Stromal cell of bone marrow (primary cell): ENCODE measurements around the gene CNIH2.
"Not testable (repeated sequence)": the region's sequence is repeated elsewhere in the genome, so short reads cannot be mapped to it uniquely, and the experiment has no call there.

ENCODE experiments used
- DNase-seq: peaks from one replicate; pipeline ENCODE4 v3.0.0-alpha.2; 2012; ENCODE audit warnings: low read depth

Gene CNIH2

DNA sequence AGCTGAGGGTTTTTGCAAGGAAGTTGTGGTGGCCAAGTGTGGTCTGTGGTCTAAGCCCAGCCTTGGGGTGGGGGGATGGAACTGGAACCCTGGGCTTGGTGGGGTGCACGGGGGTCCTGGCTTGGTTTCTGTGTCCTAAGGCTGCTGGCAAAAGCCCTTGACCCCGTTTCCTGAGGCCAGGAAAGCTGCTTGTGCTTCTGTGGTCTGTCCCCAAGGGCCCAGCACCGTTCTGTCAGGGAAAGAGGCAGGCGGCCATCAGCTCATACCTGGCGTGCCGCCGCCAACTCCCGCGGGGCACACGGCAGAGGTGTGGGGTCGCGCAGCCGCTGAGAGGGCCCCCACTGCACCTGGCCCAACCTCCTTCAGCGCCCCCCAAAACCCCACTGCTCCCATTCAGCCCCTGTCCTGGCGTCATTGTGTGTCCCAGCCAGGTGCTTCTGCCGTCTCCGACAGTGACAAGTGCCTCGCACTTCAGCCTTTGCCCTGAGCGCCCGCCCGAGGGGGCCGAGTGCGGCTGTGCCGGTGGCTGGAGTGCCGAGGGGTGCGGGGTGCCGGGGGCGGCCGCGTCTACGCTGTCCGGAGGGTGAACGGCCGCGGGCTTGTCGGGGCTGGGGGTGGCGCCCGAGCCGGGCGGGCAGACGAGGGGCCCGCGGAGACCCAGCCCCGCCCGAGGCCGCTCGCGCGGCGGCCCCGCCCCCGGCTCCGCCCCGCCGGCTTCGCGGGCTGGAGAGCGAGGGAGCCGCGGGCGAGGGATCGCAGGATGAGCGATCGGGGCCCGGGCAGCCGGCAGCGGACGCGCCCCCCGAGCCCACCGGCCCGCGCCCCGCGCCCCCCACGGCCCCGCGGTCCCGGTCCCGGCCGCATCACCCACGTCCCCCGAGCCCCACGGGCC is at the start of gene CNIH2:
Gene CNIH2 (plus strand): TSS at position 705 of the 892 bp plus-strand sequence. CDS start 282 bp downstream, outside the sequence.
- DNase-seq, result no peak

DNA sequence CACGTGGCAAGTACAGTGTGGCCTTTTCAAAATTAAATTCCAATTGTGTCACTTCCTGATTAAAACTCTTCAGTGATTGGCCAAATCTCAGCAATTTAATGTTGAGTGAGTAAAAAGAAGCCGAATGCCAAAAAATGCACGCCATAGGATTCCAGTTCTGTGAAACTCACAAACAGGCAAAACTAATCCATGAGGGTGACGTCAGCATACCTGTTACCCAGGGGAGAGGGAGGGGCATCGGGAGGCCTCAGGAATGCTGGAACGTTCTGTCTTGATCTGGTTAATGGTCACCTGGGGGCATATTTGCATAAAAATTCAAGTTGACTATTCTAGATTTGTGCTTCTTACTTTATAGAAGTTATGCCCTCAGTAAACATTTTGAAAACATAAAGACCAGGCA is 49.5 kb upstream of the CNIH2 start:
- no peak for DNase-seq

DNA sequence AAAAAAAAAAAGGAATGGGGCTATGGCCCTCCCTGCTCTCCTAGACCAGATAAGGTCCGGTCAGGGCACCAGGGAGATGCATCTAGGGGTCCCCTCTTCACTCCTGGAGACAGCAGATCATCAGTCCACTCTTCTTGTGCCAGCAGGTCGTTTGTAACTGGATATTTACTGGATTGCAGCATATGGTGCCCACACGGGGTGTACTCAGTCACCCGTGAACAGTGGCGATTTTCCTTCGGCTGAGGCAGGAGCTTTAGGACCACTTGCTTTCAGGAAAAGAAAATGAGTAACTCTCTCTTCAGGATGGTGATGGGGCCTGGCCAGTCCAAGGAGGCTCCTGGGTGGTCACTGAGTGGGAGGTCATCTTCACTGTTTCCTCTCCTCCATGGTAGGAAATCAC is 47.8 kb upstream of the CNIH2 start:
- no peak for DNase-seq

DNA sequence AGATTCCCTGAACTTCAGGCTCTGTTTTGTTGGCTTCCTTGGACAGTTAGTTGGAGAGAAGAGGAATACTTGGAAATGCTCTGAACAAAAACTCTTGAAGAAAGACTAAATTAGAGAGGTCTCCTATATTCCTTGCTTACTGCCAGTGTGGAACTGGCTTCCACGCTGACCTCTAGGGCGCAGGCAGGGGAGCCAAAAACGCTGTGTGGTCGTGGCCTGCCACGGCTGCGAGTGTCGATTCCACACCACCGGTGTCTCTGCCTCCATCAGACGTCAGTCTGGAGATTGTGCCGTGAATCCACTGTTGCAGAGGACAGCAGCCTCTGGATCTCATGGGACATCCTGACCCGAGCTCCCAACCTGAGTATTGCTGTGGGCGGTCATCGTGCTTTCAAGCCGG is 47.0 kb upstream of the CNIH2 start:
- DNase-seq, result no peak

DNA sequence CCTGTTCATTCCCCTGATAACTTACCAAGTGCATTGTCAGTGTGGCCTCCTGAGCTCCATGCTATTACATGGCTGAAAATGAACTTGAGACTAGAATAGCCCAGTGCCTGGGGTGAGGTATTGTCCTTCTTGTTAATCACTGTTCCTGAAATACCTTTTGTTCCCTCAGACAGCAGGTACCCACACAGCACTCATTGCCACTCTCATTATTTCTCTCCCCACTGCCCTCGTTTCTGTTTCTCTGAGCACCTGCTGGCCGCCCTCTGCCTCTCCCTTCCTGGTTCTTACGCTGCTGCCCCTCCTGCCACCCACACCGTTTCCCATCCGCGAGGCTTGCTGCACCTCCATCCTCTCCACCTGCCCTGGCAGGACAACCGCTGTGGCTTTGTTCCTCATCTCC is 46.4 kb upstream of the CNIH2 start:
- DNase-seq, result no peak

DNA sequence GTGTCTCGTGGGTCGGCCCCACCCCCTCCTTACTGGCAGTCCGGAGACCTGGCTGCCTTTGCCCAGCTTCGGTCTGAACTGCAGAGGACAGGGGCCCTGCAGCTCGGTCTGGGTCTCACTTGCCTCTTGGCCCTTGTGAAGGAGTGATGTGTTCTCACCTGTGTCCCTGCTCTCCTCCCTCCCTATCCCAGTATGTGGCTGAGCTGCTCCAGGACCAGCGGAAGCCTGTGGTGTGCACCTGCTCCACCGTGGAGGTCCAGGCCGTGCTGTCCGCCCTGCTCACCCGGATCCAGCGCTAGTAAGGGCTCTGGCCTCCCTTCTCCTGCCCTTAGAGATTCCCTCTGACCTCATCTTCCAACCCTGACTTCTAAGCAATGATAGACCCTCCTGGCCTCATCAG is 45.2 kb upstream of the CNIH2 start:
- DNase-seq, result no peak

DNA sequence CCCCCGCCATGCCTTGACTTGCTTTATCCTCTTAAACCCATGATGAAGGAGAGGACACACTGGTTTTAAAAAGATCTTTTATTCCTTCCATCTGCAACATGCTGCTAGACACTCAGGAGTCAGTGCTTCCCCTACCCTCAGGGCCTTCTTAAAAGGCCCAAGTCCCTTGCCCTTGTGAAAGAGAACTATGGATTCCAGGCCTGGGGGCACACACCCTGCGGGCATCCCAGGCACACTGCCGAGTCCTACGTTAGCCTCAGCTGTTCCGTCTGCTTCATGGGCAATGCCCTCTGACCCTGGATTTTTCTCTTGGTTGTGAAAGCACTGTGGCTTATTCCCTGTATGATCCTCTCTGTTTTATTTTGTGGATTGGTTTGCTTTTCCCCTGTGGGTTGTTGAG is 44.7 kb upstream of the CNIH2 start:
- no peak for DNase-seq

DNA sequence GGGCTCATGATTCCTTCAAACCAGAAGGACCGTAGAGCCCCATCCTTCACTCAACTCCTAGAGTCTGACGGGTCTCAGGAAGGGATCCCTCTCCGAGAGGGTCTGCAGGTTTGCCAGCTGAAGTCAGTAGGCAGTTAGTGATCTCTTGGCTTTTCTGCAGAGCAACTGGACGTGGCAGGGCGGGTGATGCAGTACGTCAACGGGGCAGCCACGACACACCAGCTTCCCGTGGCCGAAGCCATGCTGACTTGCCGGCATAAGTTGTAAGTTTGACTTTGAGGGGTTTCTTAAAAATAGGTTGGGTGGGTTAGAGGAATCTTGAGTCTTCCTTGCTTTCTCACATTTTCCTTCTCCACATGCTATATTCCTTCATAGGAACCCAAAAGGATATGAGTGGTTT is 42.8 kb upstream of the CNIH2 start:
- no peak for DNase-seq

DNA sequence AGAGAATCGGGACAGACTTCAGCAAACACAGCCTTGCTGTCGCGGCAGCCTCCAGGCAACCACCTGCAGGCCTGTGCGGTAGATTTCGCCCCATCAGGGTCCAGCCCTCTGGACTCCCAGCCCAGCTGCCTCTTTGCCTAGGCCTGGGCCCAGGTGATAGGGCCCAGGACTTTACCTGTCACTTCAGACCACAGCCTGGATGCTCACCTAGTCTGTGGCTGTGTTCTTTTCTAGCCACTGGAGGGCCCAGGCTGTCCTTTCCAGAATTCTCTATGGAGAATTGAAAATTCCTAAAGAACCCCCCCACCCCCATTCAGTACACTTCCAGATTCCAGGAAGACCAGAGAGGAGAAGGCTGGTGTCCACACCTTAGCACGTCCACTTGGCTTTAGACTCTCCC is 40.1 kb upstream of the CNIH2 start:
- no peak for DNase-seq

DNA sequence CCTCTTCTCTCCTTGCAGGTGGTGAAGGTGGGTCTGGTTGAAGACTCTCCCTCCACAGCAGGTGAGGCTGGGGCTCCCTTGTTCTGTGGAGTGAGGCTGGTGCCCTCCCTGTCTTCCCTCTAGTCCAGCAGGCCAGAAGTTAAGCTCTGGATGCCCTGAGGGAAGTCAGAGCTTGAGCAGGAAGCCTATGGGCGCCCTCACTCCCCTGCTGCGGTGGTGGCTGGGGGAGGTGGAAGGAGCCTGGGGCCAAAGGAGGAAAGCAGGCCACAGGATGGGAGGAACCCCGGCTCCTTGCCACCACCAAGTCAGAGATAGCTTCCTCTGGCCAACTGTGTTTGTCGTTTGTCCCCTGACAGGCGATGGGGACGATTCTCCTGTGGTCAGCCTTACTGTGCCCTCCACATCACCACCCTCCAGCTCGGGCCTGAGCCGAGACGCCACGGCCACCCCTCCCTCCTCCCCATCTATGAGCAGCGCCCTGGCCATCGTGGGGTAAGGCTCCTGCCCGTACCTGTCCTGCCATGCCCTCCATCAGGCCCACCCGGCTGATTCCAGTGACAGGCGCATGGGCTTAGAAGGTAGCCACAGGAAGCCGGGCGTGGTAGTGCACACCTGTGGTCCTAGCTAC is 39.1 kb upstream of the CNIH2 start:
- no peak for DNase-seq

DNA sequence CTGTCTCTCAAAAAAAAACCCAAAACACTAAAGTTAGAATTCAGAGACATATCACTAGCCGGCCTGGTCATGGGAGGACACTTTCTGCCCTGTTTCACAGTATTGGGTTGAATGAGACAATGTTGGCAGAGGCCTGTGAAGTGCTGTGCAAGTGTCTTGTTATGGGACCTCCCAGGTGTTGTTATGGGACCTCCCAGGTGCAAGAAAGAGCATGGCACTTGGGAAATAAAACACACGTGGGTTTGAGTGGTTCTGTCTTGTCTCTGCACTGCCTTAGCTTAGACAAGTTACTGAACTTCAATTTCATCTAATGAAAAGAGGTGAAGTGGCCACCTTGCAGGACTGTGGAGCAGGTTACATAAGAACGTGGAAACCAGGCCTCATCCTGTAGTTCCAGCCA is 38.5 kb upstream of the CNIH2 start:
- DNase-seq, result no peak

DNA sequence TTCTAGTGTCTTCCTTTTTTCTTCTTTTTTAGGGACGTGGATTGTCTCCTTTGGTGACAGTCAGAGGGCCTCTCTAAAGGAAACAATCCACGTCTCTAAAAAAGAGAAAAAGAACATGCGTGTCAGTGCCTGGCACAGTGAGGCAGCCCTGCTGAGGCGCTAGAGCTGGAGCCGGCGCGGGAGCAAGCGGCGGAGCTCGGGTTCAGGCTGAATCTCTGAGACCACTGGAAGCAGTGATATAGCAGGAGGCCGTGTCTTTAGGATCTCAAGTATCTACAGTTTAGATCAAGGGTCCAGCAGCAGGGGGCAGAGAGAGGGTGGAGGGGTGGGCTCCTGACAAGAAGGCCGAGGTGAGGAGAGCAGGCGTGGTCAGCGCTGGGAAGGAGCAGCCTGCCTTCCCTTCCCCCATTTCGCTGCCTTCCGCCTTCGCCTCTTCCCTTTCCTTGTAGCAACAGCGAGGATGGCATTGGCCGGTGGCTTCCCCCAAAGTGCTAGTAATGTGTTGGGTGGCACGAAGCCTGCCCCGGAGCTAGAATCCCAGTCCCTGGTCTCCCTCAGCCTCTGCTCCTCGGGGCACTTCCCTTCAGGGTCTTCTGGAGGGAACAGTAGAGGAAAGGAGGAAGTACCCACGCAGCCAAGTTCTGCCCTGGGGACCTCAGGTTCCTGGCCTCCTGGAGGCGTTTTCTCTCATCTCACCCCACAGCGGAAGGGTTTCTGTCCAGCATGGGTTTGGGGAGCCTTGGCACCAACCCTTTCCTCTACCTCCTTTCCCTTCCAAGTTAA is 37.8 kb upstream of the CNIH2 start:
- no peak for DNase-seq

DNA sequence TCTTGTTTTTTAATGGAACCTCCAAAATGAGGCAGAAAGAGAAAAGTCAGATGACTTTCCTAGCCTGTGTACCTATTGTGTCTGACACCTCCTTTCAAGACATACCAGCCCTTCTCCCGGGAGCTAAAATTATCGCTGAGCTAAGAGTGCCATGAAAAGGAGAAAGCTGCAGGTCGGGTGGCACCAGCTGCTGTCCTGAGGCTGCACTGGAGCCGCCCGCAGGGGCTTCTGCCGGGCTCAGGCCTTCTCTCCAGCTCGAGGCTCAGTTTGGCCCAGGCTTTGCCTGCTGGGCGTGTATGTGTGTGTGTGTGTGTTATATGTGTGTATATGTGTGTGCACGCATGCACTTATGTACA is 37.2 kb upstream of the CNIH2 start:
- DNase-seq, result no peak

DNA sequence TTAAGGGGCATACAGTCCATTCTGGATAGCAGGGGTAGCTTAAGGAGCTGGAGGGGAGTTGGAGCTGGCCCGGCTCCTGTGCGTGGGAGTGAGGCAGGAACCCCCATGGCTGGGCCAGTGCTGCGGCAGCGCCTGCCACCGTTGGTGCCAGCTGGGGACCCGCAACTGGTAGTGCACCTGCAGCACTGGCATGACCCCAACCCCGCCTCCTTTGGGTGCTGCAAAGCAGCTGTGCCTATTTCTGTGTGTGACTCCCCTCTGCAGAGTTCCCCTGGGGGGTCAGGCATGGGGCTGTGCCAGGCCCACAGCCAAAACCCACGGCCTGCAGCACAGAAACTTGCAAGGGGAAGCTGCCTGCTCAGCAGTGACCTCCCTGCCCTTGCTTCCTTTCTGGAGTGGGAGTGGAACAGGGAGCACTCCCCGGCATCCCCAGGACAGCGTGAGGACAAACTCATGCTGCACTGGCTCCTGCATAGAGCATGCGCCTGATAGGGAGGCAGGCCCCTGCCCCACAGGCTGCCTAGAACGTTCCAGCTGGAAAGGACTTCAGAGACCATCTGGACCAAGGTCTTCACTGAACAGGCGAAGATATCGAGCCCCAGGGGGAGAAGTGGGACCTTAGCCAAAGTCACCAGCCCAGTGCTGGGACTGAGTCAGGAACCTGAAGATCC is 35.7 kb upstream of the CNIH2 start:
- DNase-seq, result no peak

DNA sequence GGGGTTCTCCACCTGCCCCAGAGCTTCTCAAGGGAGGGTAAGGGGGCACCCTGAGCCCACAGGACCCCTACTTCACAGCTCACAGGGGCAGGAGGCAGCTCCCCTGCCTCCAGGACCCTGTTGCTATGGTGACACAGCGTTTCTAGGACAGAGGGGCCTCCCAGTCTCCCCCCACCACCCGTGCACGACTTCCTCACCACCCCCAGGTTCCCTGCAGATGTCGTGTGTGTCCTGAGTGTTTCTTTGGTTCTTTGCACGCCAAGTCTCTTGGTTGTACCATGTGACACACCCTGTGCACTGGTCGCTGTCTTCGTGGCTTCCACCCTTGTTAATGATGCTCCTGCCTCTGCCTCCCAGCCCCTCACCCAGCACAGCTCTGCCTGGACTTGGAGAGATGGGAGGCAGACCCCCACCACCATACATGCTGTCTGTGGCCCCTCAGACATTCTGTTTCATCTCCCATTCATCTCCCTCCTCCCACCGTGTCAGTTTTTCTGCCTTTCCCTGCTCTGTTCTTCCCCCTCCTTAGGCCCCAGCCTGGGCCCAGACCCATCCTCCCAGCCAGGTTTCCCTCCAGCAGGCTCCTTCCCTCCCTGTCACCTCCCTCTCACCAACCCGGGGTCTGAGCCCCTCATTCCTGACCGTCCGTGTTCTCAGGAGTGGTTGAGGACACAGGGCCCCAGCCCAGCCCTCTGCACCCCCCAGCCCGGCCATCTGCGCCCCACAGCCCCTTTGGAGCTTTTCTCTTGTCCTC is 34.0 kb upstream of the CNIH2 start:
- no peak for DNase-seq

DNA sequence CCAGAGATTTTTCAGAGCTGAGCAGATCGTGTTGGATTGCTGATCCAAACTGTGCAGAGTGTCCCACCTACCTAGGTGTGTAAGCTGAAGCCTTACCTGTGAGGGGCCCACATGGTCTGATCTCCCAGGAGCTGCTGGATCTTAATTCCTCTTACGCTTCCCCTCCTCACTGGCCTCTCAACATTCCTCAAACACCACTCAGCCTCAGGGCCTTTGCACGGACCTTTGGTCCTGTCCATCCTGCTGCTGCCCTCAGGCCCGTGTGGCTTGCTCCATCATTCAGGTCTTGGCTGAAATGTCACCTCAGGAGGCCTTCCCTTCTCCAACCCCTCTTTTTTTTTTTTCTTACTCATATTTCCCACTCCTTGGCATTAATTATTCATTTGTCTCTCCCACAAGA is 30.7 kb upstream of the CNIH2 start:
- no peak for DNase-seq

DNA sequence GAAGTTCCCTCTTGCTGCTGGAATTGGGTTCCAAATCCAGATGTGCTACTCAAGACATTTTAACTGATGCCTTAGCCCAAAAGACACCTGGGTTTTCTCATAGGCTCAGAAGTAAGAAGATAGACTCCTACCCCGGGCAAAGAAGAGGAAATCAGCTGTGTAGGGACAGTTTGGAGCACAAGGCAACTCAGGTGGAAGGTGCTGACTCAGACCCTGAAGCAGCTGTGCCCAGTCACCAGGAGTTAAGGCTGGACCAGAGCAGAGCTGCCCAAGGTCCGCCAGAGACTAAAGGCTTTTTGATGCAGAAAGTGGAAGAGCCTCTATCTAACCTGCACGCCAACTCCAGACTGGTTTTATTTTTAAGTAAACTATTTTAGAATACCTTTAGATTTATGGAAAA is 30.2 kb upstream of the CNIH2 start:
- DNase-seq, result no peak

DNA sequence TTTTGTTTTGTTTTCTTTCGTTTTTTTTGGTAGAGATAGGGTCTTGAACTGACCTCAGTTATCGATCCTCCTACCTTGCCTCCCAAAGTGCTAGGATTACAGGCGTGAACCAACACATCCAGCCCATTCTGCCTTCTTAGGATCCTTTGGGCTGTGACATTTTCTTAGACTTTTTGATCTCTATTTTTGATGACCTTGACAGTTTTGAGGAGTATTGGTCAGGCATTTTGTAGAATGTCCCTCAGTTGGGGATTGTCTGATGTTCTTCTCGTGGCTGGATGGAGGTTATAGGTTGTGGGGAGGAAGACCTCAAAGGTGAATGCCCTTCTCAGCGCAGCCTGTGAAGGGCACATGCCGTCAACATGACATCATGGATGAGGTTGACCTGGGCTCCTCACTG is 29.1 kb upstream of the CNIH2 start:
- DNase-seq, result no peak

DNA sequence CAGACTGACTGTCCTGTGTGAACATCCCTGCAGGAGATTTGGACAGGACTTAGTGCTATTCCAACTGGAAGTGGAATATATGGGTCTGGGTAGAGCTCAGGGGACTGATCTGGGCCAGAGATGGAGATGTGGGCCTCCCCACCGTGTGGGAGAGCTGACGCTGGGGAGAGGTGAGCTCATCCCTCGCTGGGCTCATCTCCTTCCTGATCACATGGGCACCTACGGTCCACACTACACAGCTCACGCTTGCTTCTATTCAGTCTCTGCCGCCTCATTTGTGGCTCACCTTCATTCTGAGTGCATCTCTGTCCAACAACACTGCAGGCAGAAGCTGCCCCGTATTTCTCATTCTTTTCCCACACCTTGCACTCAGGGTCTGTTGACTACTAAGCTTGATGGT is 26.2 kb upstream of the CNIH2 start:
- no peak for DNase-seq

DNA sequence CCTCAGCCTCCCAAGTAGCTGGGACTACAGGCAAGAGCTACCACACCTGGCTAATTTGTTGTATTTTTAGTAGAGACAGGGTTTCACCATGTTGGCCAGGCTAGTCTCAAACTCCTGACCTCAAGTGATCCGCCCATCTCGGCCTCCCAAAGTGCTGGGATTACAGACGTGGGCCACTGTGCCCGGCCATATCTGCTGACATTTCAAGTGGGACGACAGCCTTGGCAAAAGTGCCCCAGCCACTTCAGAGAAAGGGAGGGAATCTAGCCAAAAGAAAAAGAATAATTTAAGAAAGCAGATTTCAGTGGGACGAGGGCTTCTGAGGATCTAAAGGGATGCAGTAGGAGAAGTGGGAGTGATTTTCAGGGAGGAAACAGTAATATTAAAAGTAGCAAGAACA is 24.9 kb upstream of the CNIH2 start:
- not testable (repeated sequence) for DNase-seq

DNA sequence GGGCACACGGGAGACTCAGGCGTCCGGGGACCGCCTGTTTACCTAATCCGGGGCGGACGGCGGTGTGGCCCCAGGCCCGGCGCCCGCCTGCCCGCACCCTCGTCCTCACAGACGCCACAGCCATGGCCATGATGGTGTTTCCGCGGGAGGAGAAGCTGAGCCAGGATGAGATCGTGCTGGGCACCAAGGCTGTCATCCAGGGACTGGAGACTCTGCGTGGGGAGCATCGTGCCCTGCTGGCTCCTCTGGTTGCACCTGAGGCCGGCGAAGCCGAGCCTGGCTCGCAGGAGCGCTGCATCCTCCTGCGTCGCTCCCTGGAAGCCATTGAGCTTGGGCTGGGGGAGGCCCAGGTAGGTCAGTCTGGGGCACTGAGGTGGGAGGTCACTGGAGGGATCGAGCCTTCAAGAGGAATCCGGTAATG is 19.5 kb upstream of the CNIH2 start:
- DNase-seq, result no peak

DNA sequence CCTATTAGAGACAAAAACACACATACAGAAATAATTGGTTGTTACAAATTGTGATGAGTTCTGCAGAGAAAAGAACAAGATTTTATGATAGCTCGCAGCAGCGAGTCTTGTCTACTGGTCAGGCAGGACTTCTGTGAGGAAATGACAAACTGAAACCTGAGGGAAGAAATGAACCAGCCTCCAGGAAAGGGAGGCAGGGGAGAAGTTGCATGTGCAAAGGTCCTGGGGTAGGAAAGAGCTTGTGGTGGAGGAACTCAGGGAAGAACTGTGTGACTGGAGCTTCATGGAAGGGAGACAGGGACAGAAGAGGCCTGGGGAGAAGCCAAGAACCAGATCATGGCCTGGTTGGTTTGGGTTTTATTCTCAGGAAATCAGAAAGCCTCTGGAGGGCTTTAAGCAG is 18.8 kb upstream of the CNIH2 start:
- no peak for DNase-seq
